Testis (tissue), 2 donors: Measurements from ENCODE around the gene IL5.

Experiments used
- CTCF ChIP-seq, 3 experiments: fragments of 450-650 bp in 2 of 3; fragments of 200-600 bp in 1 of 3; sonication (generic) in 1 of 3; IDR thresholded peaks; one replicate each; pipeline ENCODE4 v1.5.1; 2016 to 2019; ENCODE audit warnings: antibody characterized with exemption in 3 of 3, mild to moderate bottlenecking in 2 of 3, moderate library complexity in 1 of 3
- POLR2A ChIP-seq: fragments of 450-650 bp; IDR thresholded peaks from one replicate; pipeline ENCODE4 v1.6.1; 2017; ENCODE audit warnings: antibody characterized with exemption, mild to moderate bottlenecking, moderate library complexity

- TF ChIP-seq CTCF (IDR thresholded peaks at IDR 0.05) (no peak), POLR2A (no peak)
Measured at GRCh38 chr5:132557478-132558172, 14.3 kb upstream of the IL5 start.
